D721Med (cell line): ENCODE measurements around the gene TMEM201.
A peak's percentile ranks its signal among the peaks of the same experiment; 100 is the strongest.

Experiments
- DNase-seq: peaks from one replicate; pipeline ENCODE4 v3.0.0; 2011; ENCODE audit warnings: low spot score; ENCODE audit not compliant: insufficient read length
- FAIRE-seq: peaks from 2 replicates; lab custom pipeline; 2011; peaks lifted over from hg19 to GRCh38; lab: Jason Lieb, UNC
- CTCF ChIP-seq: IDR thresholded peaks from 2 replicates; pipeline ENCODE4 v1.5.1; 2012; ENCODE audit warnings: mild to moderate bottlenecking, control low read depth; ENCODE audit not compliant: insufficient read depth; ENCODE audit errors: missing control alignments

Gene TMEM201

GRCh38 chr1:9591669-9592509 is 3.2 kb downstream of the TMEM201 start:
- TF ChIP-seq CTCF = no peak
- DNase-seq (no peak), FAIRE-seq (no peak)

GRCh38 chr1:9592510-9593075 is 3.9 kb downstream of the TMEM201 start:
- no peak for TF ChIP-seq CTCF
- DNase-seq (no peak), FAIRE-seq (no peak)

GRCh38 chr1:9593147-9593491 is 4.4 kb downstream of the TMEM201 start:
- DNase-seq = no peak

GRCh38 chr1:9593492-9594465 is 5.1 kb downstream of the TMEM201 start:
- TF ChIP-seq CTCF = no peak
- FAIRE-seq (no peak), DNase-seq (peak; percentile 68)

More at GRCh38 chr1:9593147-9593491, 4.4 kb downstream of the TMEM201 start:
- no peak for FAIRE-seq
- no peak for TF ChIP-seq CTCF

- no peak for FAIRE-seq
- no peak for DNase-seq
- no peak for TF ChIP-seq CTCF
Measured at GRCh38 chr1:9594471-9595155, 5.9 kb downstream of the TMEM201 start.

- TF ChIP-seq CTCF = no peak
- no peak for DNase-seq
Measured at GRCh38 chr1:9595156-9595967, 6.7 kb downstream of the TMEM201 start.

More at GRCh38 chr1:9595156-9595967, 6.7 kb downstream of the TMEM201 start:
- no peak for FAIRE-seq
